GM19397 (cell line): ENCODE data around the gene EIF1B.

Experiments used
- ATAC-seq: cut with Tn5 transposase; IDR thresholded peaks from one replicate; pipeline ENCODE4 v1.9.1; 2021; ENCODE audit warnings: mild to moderate bottlenecking, moderate library complexity; ENCODE audit not compliant: unreplicated experiment

The EIF1B gene

DNA sequence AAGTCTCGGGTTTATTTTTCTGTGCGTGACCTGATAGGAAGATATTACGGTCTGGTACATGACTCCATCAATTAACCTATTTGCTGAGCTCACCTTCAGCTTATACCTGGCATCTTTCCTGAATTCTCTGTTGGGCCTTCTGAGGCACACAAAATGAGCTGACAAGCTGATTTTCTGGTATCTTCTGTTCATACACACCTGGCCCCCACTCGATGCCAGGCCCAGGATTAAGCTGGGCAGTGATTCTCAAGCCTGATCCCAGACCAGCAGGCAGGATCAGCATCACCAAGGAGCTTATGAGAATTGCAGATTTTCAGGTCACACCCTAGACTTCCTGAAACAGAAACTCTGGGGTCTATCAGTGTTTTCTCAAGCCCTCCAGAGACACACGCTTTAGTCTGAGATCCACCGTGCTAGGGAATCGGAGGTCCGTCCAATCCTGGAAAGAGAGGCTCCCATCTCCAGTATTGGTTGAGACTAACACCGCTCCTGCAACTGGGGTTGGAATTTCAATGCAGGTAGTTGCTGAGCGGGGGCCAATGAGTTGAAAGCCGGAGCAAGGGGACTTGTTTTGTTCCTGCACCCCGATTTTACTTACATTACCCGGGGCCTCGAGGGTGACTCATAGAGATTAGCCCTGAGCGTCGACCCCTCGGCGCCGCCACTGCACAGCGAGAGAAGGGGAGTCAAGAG lies 636 bp upstream of the EIF1B start:
- no peak for ATAC-seq

DNA sequence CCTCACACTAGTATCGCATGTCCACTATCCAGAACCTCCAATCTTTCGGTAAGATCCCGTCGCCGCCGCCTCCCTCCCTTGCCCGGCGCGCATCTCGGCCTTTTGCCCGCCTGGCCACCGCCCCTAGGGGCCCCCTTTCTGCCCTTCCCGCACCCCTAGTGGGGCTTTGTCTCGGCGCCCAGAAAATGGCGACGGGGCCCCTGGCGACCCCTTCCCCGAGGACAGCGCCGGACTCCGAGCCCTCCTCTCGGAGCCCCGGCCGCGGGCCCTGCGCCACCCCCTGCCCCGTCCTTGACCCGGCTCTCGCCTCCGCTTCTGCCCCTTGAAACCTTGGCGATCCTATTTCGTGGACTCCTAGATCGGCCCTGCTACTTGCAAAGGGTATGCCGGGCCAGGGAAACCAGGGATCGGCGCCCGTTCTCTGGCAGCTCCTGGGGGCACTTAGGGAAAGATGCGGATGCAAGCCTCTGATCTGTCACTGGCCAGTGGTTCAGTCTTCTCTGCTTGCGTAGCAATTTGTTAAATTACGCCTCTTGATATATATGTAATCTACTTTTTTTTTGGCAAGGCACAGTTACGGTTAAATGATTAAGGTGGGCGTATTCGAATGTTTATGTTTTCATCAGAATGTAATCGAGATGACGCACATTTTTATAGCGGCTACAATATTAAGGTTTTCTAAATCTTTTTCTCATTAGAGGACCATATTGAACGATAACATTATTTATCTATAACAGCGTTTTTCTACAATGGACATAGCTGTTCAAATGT lies 603 bp downstream of the EIF1B start:
- ATAC-seq = peak; percentile 28

DNA sequence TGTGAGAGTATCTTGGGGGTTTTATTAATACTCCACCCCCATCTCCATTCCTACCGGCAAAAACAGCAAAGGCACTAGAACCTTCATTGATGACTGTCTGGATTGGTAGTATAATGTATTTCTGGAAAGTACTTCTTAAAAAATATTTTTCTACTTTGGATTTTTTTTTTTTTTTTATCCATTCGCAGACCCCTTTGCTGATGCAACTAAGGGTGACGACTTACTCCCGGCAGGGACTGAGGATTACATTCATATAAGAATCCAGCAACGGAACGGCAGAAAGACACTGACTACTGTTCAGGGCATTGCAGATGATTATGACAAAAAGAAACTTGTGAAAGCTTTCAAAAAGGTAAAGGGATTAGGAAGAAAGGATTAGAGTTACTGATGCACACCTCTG lies 1.2 kb downstream of the EIF1B start:
- no peak for ATAC-seq

DNA sequence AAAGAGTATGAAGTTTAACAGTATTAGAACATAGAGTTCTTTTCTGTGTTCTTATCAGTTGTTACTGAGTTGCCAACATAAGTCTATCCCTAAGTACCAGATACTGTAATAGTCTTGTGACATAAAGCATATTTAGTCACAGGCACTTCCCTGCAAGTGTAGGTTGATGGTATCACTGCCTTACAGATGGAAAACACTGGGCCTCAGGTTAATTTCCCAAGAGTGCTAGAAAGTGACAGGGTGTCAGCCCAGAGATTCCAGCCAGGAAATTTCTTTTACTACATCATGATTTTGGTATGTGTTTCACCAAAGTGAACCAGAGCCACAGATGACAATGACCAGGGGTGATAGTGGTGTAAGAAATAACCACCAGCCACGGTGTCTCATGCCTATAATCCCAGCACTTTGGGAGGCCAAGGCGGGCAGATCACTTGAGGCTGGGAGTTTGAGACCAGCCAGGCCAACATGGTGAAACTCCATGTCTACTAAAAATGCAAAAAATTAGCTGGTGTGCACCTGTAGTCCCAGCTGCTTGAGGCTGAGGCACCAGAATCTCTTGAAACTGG lies 3.2 kb downstream of the EIF1B start:
- ATAC-seq = no peak

DNA sequence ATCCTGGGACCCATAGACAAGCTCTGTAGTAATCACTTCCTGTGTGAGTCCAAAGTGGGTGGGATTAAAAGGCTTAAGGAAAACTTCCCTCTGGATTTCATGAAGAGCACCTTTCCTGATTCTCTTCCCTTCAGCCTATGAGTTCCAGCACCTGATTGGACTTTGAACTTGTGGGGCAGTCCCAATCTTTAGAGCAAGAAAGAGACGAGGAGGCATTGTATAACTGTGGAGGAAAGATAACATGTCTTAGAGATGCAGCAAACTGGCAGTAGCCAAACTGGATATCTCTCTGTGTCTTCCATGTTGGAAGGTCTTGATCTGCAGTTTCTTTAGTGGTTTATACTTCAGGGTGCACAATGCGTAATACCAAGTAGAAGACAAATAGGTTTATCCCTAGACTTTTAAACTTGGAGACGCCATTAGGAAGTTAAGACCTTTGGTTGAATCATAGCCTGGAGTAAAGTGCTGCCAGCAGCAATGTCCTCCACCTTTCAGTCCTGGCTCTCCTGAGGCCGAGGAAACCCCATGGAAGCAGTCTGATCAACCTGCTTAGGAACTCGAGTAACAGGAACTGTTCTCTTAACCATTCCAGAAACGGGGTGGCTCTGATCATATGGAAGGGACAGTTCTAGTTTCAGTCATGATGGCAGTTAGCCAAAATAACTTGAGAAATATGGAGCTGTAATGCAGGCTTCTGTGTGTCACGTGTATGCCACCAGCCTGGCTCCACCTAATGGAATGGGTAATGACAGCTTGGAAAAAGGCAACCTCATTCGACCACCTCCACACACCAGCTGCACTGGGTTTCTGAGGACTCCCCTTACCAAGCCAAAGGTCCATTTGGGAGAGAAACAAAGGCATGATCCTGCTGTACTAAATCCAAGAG lies 4.7 kb downstream of the EIF1B start:
- no peak for ATAC-seq

DNA sequence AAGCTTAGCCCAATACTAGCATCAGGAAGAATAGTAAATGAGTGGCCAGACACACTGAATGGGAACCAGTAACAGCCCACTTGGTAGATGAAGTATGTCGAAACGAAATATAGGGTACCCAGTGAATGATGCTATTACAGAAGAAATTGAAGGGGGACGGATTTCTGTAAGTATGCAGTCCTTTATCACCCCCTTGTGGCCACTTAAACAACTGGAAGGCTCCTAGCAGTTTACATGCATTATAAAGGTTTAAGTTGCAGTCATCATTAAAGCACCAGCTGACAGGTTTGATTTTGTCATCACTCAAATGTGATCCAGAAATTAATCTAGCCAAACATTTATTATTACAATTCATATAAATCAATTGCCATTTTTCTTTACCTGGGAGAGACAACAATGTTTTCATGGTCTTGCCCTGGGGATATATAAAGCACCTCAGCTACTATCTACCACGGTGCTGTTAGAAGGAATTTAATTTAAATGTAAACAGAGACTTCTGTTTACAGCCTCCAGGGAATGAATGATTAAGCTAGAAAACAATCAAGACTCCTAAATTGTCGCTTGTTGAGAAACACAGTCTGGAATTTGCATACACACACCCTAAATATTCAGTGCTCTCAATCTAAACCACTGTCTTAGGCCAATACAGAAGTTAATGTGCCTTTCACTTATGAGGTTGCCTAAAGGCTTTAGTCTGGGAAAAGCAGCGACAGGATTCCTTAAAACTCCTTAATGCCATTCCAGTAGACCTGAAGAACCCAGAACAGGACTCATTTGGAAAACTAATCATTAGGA lies 7.8 kb downstream of the EIF1B start:
- peak; percentile 66 for ATAC-seq

DNA sequence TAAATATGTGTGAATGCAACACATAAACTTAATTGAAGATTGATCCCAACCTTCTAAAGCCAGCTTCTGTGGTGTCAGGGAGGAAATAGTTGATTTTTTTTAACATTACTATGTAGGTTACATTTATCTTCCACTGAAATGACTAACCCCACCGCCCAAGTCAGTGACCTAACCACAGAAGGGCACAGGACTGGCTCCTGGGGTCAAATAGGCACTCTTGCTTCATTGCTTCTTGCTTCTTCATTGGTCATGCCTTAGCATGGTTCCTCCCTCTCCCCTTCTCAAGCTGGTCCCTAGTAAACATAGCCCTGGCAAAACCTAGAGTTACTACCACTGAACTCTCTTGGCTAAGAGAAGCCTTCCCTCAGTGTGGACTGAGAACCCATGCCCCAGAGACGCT lies 12.3 kb downstream of the EIF1B start:
- no peak for ATAC-seq

DNA sequence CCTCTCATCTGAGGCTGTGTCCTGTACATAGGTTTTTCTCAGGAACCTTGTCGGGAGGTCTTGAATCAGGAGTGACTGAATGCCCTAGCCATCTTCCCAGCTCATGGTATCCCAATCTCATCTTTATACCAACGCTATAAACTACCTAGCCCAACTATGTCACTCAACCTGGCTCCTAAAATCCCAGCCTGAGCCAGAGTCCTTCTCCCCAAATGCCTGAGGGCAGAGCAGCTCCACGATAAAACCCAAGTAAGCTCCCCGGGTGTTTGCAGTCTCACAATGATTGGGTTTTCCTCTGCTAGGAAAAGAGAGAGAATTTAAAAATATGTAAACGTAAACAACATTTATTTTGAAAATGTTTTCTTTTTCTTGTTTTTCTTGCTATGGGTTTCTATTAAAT lies 14.4 kb downstream of the EIF1B start:
- no peak for ATAC-seq

DNA sequence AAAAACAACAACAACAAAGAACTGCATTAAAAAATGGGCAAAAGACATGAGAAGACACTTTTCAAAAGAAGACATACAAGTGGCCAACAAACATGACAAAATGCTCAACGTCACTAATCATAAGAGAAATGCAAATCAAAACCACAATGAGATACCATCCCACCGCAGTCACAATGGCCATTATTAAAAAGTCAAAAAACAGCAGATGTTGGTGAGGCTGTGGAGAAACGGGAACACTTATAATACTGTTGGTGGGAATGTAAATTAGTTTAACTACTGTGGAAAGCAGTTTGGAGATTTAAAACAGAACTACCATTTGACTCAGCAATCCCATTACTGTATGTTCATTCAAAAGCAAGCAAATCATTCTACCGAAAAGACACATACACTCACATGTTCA lies 15.1 kb downstream of the EIF1B start:
- ATAC-seq = no peak

DNA sequence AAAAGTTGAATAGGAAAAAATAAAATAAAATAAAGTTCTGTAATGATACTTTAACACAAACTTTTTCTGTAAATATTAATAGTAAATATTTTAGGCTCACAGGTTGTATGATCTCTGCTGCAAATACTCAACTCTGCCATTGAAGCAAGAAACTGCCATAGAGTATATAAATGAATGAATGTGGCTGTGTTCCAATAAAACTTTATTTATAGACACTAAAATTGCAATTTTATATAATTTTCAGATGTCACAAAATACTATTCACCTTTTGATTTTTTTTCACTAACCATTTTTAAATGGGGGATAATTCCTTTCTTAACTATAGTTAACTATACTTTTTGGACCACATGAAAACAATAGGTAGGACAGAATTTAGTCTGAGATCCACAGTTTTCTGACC lies 16.0 kb downstream of the EIF1B start:
- no peak for ATAC-seq

DNA sequence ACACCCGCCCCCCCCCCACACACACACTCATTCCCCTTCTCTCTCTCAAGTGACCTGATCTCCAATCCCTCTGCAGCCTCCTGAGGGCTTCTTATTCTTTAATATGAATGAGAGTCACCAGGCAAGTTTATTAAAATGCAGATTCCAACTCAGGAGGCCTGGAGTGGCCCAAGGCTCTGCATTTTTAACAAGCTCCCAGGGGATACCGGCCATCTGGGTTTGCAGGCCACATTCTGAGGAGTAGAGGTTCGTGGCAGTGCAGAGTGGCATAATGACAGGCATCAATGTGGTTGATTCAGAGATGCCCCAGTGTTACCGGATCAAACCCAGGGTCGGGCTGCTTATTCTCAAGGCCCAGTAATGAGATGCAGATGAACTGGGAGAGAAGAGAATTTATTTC lies 18.9 kb downstream of the EIF1B start:
- no peak for ATAC-seq

DNA sequence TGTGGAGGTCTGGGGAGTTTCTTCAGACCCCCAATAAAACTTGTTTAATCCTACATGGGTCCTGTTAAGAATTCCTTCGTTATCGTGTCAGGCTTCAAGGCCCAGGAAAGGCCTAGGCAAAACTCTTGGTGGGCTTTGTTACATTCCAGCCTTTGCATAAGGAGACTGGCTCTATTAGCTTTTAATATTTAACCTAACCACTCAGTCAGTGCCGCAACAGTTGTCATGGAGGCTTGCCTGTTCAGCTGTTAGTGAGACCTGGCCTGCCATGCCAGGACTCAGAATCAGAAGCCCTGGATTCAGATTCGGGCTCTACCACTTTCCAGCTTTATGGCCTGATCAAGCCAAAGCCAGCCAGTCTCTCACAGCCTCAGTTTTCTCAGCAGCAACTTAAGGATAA lies 19.6 kb downstream of the EIF1B start:
- ATAC-seq = no peak

DNA sequence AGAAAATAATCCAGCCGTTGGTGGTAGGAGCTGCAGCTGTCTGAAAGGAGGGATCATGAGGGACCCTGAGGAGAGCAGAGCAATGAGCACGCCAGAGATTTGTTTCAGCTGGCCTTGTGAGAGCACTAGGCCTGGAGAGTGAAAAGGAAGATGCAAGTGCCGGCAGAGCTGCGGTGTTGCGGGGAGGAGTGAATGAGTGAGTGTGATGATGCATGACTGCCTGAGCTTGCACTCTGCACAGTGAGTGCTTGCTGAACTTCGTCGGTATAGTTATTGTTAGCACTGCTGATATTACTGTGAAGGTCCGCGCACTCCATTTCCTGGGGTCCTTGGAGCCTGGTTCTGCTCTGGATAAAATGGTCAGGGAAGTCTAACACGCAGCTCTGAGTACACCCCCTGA lies 23.2 kb downstream of the EIF1B start:
- no peak for ATAC-seq

DNA sequence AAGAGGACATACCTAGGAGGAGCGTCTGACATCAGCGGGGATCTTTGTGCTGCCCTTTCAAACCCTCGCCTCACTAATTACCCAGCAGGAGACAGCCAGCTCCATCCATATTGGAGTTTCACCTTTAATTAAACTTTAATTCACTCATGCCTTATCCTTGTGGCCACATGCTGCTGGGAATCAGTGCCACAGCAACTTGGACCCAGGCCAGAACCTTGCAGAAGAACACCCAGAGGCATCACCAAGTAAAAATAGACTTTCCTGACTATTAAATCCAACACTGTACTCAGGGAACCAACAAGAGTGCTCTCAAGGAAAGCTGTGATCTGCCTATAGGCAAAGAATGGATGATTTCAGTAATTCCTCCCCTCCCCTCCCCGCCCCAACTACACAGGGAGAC lies 23.9 kb downstream of the EIF1B start:
- ATAC-seq = no peak

DNA sequence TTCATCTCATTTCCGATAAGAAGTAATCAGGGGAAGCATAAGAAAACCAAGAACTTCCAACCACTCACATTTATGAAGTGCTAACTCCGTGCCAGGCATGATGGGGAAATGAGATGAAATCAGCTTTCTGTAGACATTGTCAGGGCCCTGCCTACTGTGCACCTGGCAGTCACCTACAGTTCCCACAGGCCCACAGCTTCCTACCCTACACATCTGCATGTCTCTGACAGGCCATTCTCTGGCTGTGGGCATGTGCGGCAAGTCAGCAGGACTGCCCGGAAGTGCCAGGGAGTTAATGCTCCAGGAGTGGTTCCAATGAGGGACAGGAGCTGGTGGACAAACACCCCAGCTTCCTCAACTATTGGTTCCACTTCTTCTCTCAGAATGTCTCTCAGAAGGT lies 24.3 kb downstream of the EIF1B start:
- ATAC-seq = no peak

DNA sequence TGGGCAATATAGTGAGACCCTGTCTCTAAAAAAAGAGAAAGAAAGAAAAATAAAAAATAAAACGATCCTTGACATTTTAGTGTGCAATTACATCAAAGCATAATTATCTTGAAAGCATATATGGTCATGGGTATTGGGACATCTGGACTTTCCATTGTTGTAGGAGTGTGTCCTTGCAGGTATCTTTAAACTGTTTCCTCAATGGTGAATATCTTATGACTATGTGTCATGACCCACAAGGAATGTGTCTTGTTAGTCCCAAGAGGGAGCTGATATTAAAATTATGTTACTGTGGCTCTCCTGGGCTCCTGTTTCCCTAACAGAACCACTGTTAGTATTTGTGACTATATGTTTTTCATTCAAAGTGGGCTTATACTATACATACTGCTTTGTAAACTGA lies 26.6 kb downstream of the EIF1B start:
- ATAC-seq = no peak

DNA sequence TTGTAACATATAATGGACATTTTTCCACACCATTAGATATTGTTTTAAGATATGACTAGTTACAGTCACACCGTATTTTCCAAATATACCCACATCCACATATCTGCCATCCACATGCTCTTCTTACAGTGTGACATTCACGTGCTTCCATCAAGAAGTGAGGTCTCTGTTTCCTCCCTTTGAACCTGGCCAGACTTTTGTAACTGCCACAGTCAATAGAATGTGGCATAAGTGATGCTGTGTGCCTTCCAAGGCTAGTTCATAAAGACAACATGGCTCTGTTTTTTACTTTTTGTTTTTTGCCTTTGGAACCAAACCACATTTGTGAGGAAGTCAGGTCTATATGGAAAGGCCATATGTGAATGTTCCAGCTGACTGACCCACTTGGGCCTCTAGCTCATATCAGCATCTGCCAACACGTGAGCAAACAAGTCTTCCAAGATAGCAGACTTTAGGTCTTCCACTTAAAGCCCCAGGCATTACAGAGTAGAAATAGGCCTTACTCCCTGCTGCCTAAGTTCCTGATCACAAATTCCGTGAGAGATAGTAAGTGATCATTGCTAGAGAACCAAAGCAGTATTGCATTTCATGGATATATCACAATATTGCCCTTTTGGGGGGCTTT lies 27.1 kb downstream of the EIF1B start:
- ATAC-seq = no peak

DNA sequence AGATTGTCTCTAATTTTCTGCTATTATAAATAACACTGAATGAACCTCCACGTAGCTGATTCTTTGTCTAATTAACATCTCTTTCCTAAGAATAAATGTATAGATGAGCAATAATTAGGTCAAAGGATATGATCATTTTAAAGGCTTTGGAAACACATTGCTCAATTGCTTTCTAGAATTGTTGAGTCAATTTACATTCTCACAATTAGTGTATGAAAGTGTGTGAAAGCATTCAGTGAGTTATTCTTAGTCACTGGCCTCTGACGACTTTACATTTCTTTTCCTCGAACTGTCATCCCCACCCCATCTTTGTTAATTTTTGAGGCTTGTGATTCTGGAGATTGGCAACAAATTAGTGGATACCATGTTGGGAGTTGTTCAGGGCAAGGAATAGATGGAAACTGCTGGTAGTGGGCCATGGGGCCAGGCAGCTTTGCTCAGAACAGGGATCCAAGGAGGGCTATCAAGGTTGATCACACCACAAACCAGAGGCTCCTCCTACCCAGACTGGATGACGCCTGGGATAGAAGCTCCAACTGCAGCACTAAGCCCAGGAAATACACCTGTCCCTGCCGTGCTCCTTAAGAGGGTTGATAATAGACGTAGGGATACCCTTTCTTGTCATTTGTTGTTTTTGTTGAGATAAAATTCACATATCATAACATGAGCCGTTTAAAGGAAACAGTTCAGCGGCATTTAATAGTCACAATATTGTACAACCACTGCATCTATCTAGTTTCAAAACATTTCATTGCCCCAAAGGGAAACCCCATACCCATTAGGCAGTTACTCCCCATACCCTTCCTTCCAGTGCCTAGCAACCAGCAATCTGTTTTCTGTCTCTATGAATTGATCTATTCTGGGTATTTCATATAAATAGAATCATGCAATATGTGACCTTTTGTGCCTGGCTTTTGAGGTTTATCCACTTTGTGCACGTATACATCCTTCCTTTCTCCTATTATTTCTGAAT lies 27.9 kb downstream of the EIF1B start:
- no peak for ATAC-seq

DNA sequence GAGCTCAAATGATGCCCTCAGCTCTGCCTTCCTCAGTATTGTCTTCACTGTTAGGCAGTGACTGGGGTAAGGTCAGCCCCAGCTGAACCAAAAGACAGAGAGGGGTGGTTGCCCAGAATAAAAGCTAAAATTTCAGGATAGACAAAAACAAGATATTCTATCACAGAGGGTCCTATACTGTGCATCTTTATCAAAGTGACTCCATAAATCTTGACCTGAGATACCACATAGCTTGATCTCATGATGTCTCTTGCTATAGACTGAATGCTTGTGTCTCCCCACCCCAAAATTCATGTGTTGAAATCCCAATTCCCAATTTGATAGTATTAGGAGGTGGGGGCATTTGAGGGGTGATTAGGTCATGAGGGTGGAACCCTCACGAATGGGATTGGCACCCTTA lies 30.4 kb downstream of the EIF1B start:
- ATAC-seq = no peak
